NOMO-1 treated with dmso at 0.1 percent for 144 hours (cell line): Measurements from ENCODE around the gene LGI2.
"Not testable (repeated sequence)": the region's sequence is repeated elsewhere in the genome, so short reads cannot be mapped to it uniquely, and the experiment has no call there.

Source experiments
- DNase-seq: peaks from one replicate; lab custom pipeline; 2025; ENCODE audit not compliant: unreplicated experiment; lab: John Stamatoyannopoulos, UW

Gene LGI2, protein sequence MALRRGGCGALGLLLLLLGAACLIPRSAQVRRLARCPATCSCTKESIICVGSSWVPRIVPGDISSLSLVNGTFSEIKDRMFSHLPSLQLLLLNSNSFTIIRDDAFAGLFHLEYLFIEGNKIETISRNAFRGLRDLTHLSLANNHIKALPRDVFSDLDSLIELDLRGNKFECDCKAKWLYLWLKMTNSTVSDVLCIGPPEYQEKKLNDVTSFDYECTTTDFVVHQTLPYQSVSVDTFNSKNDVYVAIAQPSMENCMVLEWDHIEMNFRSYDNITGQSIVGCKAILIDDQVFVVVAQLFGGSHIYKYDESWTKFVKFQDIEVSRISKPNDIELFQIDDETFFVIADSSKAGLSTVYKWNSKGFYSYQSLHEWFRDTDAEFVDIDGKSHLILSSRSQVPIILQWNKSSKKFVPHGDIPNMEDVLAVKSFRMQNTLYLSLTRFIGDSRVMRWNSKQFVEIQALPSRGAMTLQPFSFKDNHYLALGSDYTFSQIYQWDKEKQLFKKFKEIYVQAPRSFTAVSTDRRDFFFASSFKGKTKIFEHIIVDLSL

GRCh38 chr4:25030277-25031076 is at the start of gene LGI2:
Gene LGI2, minus strand, starts transcription at chr4:25030946. Its CDS starts 253 bp downstream, at chr4:25030693.
- no peak for DNase-seq

GRCh38 chr4:25078523-25078922 is 47.8 kb upstream of the LGI2 start:
- no peak for DNase-seq

- no peak for DNase-seq
Measured at GRCh38 chr4:25076625-25077398, 46.1 kb upstream of the LGI2 start.

GRCh38 chr4:25075851-25076250 is 45.1 kb upstream of the LGI2 start:
- no peak for DNase-seq

DNA sequence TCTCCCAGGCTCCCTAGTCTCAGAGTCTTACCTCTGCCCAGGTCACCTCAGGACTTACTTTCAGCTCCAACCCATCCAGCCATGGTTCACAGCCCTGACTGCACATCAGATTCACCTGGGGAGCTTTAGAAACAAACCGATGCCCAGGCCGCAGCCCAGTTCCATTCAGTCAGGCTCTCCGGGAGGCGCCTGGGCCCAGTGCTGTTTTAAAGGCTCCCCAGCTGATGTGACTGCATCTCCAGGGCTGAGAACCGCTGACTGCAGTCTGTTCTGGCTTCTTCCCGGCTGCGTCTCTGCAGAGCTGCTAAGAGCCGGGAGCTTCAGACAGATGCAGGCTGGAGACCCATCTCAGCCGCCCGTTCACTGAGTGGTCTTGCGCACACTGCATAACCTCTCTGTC is 44.4 kb upstream of the LGI2 start:
- no peak for DNase-seq

DNA sequence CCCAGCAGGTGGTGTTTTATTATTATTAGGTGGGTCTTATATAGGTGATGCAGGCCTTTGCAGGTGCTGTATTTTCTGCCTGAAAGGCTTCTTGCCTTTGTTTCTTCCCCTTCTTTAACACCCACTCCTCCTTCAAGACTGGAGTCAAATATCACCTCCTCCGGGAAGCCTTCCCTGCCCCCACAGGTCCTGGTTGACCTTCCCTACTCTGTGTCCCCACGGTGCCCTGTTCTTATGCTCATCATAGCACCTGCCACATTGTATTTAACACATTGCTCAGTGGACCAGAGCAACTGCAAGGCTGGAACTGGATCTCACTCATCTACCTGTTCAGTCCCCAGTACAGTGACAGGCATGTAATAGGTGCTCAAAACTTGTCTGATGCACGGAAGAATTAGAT is 39.8 kb upstream of the LGI2 start:
- no peak for DNase-seq

GRCh38 chr4:25069014-25069413 is 38.3 kb upstream of the LGI2 start:
- DNase-seq, result no peak

DNA sequence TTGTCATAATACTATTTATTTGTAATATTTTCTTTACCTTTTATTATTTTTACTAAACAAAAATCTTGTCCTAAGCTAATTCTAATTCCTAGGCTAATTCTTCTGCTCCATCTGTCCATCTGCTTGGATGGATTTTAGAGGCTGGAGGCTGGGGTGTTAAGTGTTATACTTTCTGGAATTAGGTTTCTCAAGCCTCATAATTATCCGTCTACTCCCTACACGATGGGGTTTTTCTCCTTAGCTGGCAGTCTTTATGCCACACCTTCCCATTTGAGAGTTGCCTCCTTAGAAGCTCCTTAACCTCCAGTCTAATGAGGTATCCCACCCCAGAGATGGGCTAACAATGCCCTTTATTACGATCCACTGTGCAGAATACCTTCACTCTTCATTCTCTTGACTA is 37.6 kb upstream of the LGI2 start:
- DNase-seq, result no peak

DNA sequence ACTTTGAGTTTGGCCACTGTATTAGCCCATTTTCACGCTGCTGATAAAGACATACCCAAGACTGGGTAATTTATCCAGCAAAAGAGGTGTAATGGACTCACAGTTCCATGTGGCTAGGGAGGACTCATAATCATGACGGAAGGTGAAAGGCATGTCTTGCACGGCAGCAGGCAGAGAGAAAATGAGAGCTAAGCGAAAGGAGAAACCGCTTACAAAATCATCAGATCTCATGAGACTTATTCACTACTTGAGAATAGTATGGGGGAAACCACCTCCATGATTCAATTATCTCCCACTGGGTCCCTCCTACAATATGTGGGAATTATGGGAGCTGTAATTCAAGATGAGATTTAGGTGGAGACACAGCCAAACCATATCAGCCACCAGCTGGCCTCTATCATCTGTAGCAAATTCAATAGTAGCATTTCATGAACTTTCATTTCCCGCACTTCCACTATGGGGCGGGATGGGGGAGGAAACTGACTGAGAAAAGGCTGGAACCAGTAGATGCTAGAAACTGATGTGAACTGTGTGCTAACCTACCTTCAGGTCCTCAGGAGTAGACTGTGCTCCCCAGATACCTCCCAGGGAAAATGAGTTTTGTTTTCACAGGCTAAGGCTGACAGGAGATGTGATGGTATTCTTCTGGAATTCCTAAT is 35.3 kb upstream of the LGI2 start:
- DNase-seq, result no peak

- DNase-seq, result no peak
Measured at GRCh38 chr4:25065431-25065858, 34.7 kb upstream of the LGI2 start.

- not testable (repeated sequence) for DNase-seq
Measured at GRCh38 chr4:25064447-25064846, 33.7 kb upstream of the LGI2 start.

DNA sequence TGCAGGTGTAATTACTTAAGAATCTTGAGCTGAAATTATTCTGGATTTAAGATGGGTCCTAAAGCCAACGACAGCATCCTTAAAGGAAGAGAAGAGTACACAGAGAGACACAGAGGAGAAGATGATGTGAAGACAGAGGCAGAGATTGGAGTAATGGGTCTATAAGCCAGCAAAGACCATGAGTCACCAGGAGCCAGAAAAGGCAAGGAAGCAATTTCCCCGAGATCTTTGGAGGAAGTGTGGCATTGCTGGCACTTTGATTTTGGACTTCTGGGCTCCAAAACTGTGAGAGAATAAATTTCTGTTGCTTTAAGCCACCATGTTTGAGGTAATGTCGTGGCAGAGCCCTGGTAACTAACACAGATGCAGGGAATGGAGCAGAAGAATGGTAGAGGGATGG is 32.4 kb upstream of the LGI2 start:
- no peak for DNase-seq

DNA sequence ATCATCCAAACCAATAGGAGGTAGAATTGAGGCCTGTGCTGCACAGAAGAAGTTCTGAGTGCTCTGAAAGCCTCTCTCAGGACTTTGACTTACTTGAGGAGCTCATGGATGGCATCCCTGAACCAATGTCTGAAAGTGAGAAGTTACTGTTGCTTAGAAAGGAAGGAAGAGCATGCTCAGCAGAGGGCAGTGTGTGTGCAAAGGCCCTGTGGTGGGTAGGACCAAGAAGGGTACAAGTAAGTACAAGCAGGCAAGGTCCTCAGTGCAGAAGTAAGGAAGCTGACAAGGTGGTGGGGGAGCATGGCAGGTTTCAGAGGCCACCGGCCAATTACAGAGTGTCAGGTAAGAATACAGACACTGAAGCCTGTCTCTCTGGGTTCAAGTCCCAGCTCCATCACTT is 31.4 kb upstream of the LGI2 start:
- no peak for DNase-seq

DNA sequence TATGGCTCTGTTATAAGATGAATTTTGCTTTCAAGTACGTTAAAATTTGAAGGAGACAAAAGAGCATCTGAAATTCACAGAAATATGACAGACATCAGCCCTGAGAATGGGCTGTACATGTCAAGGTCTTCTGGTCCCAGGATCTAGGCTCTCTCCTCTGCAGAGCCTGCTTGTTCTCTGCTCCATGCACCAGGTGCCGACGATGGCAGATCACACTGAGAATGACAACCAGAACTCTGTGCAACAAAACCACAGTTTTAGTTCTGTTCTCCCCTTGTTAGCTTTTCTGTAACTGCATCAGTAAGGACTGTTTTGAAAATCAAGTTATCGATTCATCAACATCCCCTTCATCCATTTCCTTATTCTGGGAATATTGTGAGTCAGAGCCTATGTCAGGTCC is 30.9 kb upstream of the LGI2 start:
- no peak for DNase-seq

- no peak for DNase-seq
Measured at GRCh38 chr4:25060963-25061340, 30.2 kb upstream of the LGI2 start.

GRCh38 chr4:25060241-25060962 is 29.7 kb upstream of the LGI2 start:
- no peak for DNase-seq

GRCh38 chr4:25059791-25060190 is 29.0 kb upstream of the LGI2 start:
- no peak for DNase-seq

- DNase-seq, result no peak
Measured at GRCh38 chr4:25058796-25059195, 28.1 kb upstream of the LGI2 start.

DNA sequence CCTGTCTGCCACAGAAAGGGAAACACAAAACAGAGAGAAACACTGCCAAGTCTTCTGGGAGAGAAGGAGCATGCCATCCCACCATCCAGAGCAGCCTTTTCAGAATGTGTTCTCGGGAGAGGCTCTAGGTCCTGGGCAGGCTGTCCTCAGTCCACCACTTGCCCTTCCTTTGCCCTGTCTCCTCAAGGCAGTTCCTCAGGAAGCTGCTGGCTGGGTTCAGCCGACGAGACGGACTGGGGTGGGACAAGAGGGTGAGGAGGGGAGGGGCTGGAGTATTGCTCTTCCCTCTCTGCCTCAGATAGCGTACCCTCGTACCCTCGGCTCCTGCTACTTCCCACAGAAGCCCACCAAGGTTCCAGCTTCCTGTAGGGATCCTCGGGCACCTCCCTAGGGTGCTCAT is 26.6 kb upstream of the LGI2 start:
- no peak for DNase-seq

DNA sequence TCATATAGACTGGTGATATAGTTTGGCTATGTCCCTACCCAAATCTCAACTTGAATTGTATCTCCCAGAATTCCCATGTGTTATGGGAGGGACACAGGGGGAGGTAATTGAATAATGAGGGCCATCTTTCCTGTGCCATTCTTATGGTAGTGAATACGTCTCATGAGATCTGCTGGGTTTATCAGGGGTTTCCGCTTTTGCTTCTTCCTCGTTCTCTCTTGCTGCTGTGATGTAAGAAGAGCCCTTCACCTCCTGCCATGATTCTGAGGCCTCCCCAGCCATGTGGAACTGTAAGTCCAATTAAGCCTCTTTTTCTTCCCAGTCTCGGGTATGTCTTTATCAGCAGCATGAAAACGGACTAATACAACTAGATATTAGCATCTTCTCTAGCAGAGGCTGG is 21.3 kb upstream of the LGI2 start:
- DNase-seq, result not testable (repeated sequence)
